ENCODE results near the gene ATXN7L2. TPM values are rescaled to one million over a fixed set of nuclear protein-coding genes. Genes with fewer than 3 reads are reported as not detected.
"Not testable (repeated sequence)": the region's sequence is repeated elsewhere in the genome, so short reads cannot be mapped to it uniquely, and the experiment has no call there.

ATXN7L2 gene
- total RNA-seq, 4 donors from 2014 or later = 2.3 to 12.7 (median 7.3) TPM

DNA sequence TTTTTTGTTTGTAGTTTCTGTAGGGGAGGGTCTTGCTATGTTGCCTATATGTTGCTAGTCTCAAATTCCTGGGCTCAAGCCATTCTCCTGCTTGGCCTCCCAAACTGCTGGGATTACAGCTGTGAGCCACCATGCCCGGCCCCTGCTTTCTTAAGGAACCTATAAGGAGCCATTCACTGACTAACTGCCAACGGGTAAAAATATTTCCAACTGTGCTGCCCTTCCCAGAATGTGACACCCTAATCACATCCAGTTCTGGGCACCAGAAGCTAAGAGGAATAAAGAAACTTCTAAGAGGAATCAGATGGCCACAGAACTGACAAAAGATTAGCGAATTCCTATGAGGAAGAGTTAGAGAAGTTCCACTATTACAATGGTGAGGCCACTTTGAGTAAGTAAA is 10.9 kb upstream of the ATXN7L2 start:
- DNase-seq = no peak
- no peaks in the 10 kb centered on the region for H3K9me3 ChIP-seq
- no peak overlapping the region for H3K4me3 ChIP-seq
- no peaks in the 10 kb centered on the region for H3K4me1 ChIP-seq
- H3K36me3 ChIP-seq = no peaks in the 10 kb centered on the region
- peaks cover 0 to 6% of the 10 kb centered on the region in 2 donors for H3K27me3 ChIP-seq
- no peak overlapping the region for H3K27ac ChIP-seq
- TF ChIP-seq, protein P1, sequence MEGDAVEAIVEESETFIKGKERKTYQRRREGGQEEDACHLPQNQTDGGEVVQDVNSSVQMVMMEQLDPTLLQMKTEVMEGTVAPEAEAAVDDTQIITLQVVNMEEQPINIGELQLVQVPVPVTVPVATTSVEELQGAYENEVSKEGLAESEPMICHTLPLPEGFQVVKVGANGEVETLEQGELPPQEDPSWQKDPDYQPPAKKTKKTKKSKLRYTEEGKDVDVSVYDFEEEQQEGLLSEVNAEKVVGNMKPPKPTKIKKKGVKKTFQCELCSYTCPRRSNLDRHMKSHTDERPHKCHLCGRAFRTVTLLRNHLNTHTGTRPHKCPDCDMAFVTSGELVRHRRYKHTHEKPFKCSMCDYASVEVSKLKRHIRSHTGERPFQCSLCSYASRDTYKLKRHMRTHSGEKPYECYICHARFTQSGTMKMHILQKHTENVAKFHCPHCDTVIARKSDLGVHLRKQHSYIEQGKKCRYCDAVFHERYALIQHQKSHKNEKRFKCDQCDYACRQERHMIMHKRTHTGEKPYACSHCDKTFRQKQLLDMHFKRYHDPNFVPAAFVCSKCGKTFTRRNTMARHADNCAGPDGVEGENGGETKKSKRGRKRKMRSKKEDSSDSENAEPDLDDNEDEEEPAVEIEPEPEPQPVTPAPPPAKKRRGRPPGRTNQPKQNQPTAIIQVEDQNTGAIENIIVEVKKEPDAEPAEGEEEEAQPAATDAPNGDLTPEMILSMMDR (IDR thresholded peaks at IDR 0.05) = no peak
- no peak for TF ChIP-seq POLR2A (IDR thresholded peaks at IDR 0.05)

DNA sequence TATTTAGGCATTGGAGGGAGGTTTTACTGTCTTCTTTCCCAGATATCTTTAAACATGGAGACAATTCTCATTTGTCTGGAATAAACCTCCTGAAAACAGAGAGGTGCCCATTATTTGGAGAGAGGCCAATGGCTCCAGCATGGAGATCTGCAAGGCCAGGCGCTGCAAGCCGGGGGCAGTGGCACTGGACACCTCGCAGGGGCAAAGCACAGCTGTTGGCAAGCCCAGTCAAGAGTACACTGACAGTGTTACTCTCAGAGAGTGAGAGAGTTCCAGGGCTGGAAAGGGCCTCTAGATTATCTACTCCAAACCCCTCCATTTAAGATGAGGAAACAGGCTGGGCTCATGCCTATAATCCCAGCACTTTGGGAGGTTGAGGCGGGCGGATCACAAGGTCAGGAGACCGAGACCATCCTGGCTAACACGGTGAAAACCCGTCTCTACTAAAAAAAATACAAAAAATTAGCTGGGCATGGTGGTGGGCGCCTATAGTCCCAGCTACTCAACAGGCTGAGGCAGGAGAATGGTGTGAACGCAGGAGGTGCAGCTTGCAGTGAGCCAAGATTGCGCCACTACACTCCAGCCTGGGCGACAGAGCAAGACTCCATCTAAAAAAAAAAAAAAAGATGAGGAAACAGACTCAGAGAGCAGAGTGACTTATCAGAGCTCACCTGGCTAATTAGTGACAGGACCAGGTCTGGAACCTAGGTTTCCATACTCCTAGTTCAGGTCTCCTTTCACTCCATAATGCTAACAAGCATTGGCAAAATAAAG is 10.2 kb upstream of the ATXN7L2 start:
- H3K27me3 ChIP-seq, H3K27ac ChIP-seq, H3K4me1 ChIP-seq, H3K36me3 ChIP-seq, H3K4me3 ChIP-seq, H3K9me3 ChIP-seq, DNase-seq: not testable (repeated sequence)

DNA sequence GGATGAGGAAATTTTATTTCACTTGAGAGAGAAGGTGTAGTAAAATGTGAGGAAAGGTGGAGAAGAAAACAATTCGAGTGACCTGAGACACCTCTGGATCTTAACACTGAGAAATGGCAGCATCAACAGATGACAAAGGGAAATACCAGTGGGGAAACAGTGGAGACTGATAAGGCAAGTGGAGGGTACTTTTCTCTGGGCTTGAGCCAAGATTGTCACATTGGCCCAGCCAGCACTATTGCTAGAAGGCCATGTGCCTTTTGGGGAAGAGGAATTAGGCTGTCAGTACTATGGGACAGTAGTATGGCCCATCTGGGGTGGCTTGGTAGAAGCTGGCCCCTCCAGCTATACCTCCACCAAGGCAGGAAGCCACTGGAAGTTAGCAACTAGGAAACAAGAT is 9.0 kb upstream of the ATXN7L2 start:
- Histone ChIP-seq H3K27me3 (peaks cover 0 to 6% of the 10 kb centered on the region in 2 donors), H3K4me3 (no peak overlapping the region), H3K36me3 (no peaks in the 10 kb centered on the region), H3K4me1 (no peaks in the 10 kb centered on the region), H3K27ac (no peak overlapping the region), H3K9me3 (no peaks in the 10 kb centered on the region)
- no peak for DNase-seq
- TF ChIP-seq, protein P1 (IDR thresholded peaks at IDR 0.05) = no peak
- no peak for TF ChIP-seq POLR2A (IDR thresholded peaks at IDR 0.05)

DNA sequence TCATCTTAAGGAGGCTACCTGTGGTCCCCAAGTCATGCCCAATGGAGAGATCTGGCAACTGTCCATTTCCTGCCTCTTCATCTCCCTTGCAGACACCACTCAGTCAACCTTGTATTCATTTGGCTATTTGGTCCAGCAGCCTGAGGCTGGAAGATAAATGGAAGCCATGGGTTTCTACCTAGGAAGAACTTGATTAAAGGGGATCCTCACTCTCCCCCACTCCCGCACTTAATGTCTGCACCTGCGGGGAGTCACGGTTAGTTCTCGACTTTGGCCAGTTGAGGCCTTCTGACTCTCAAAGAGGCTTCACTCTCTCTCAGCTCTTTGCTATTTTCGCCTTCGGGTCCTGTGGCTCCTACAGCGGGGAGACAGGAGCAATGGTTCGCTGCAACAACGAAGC is 8.4 kb upstream of the ATXN7L2 start:
- TF ChIP-seq POLR2A (IDR thresholded peaks at IDR 0.05) = no peak
- TF ChIP-seq, protein P1 (IDR thresholded peaks at IDR 0.05) = no peak
- Histone ChIP-seq H3K36me3 (no peaks in the 10 kb centered on the region), H3K9me3 (no peaks in the 10 kb centered on the region), H3K4me1 (no peaks in the 10 kb centered on the region), H3K4me3 (no peak overlapping the region), H3K27me3 (peaks cover 0 to under 1% of the 10 kb centered on the region in 2 donors), H3K27ac (no peak overlapping the region)
- no peak for DNase-seq

DNA sequence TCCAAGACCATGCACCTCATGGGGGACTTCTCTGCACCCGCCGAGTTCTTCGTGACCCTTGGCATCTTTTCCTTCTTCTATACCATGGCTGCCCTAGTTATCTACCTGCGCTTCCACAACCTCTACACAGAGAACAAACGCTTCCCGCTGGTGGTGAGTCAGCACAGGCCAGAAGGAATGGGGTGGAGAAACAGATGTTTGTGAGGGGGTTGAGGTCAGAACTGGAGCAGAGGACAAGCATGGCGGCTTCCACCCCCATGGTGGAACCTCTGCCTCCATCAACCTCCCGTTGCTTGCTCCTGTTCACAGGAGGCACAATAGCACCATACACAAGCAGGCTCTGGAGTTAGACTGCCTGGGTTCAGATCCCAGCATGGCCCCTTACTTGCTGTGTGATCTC is 6.9 kb upstream of the ATXN7L2 start:
- TF ChIP-seq, protein P1 (IDR thresholded peaks at IDR 0.05) = no peak
- TF ChIP-seq POLR2A (IDR thresholded peaks at IDR 0.05) = no peak
- Histone ChIP-seq H3K9me3 (no peaks in the 10 kb centered on the region), H3K4me1 (no peaks in the 10 kb centered on the region), H3K4me3 (no peak overlapping the region), H3K27me3 (no peaks in the 10 kb centered on the region), H3K36me3 (no peaks in the 10 kb centered on the region), H3K27ac (no peak overlapping the region)
- no peak for DNase-seq

DNA sequence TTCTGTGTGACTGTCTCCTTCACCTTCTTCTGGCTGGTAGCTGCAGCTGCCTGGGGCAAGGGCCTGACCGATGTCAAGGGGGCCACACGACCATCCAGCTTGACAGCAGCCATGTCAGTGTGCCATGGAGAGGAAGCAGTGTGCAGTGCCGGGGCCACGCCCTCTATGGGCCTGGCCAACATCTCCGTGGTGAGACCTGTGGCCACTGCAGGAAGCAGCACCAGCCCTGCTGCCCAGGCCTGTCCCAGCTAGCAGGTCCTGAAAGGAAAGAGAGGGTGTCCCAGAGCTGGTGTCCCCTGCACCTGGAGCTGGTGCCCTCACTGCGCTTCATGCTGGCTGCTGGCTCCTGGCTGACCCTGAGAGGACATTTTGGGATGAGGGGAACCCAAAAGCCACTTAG is 5.9 kb upstream of the ATXN7L2 start:
- H3K9me3 ChIP-seq = no peaks in the 10 kb centered on the region
- no peak overlapping the region for H3K4me3 ChIP-seq
- peaks cover 0 to under 1% (median under 1%) of the 10 kb centered on the region in 4 donors for H3K4me1 ChIP-seq
- TF ChIP-seq, protein P1 (IDR thresholded peaks at IDR 0.05) = no peak
- no peak for TF ChIP-seq POLR2A (IDR thresholded peaks at IDR 0.05)
- H3K36me3 ChIP-seq = no peaks in the 10 kb centered on the region
- H3K27ac ChIP-seq = no peak overlapping the region
- H3K27me3 ChIP-seq = no peaks in the 10 kb centered on the region
- DNase-seq = no peak
